ENCODE results near the gene WIPI1.
"Not testable (repeated sequence)": the region's sequence is repeated elsewhere in the genome, so short reads cannot be mapped to it uniquely, and the experiment has no call there.

WIPI1 gene

GRCh38 chr17:68457168-68457538 lies at the start of gene WIPI1:
Gene WIPI1, minus strand, starts transcription at chr17:68457496. Its CDS starts 75 bp downstream, at chr17:68457421.
- no peak for DNase-seq (ENCODE audit: extremely low read depth in 1 of 2, low read depth in 1 of 2)

GRCh38 chr17:68505951-68506350 lies 48.7 kb upstream of the WIPI1 start:
- DNase-seq (ENCODE audit: extremely low read depth in 1 of 2, low read depth in 1 of 2), result no peak

- no peak for DNase-seq (ENCODE audit: extremely low read depth in 1 of 2, low read depth in 1 of 2)
These were observed 43.8 kb upstream of the WIPI1 start for GRCh38 chr17:68501074-68501473.

GRCh38 chr17:68499587-68499986 lies 42.3 kb upstream of the WIPI1 start:
- no peak for DNase-seq (ENCODE audit: extremely low read depth in 1 of 2, low read depth in 1 of 2)

GRCh38 chr17:68498479-68499326 lies 41.4 kb upstream of the WIPI1 start:
- DNase-seq (ENCODE audit: extremely low read depth in 1 of 2, low read depth in 1 of 2), result no peak

GRCh38 chr17:68497885-68498319 lies 40.6 kb upstream of the WIPI1 start:
- no peak for DNase-seq (ENCODE audit: extremely low read depth in 1 of 2, low read depth in 1 of 2)

- DNase-seq (ENCODE audit: extremely low read depth in 1 of 2, low read depth in 1 of 2), result no peak
These were observed 37.8 kb upstream of the WIPI1 start for GRCh38 chr17:68495081-68495480.

- not testable (repeated sequence) for DNase-seq (ENCODE audit: extremely low read depth in 1 of 2, low read depth in 1 of 2)
These were observed 35.2 kb upstream of the WIPI1 start for GRCh38 chr17:68492394-68493054.

GRCh38 chr17:68491381-68492231 lies 34.3 kb upstream of the WIPI1 start:
- DNase-seq (ENCODE audit: extremely low read depth in 1 of 2, low read depth in 1 of 2), result no peak

- DNase-seq (ENCODE audit: extremely low read depth in 1 of 2, low read depth in 1 of 2), result no peak
These were observed 32.6 kb upstream of the WIPI1 start for GRCh38 chr17:68489919-68490318.

GRCh38 chr17:68484458-68484857 lies 27.2 kb upstream of the WIPI1 start:
- DNase-seq (ENCODE audit: extremely low read depth in 1 of 2, low read depth in 1 of 2), result no peak

- no peak for DNase-seq (ENCODE audit: extremely low read depth in 1 of 2, low read depth in 1 of 2)
These were observed 25.3 kb upstream of the WIPI1 start for GRCh38 chr17:68482576-68483041.

- DNase-seq (ENCODE audit: extremely low read depth in 1 of 2, low read depth in 1 of 2), result no peak
These were observed 23.6 kb upstream of the WIPI1 start for GRCh38 chr17:68480885-68481284.

- no peak for DNase-seq (ENCODE audit: extremely low read depth in 1 of 2, low read depth in 1 of 2)
These were observed 13.7 kb upstream of the WIPI1 start for GRCh38 chr17:68470961-68471360.

- DNase-seq (ENCODE audit: extremely low read depth in 1 of 2, low read depth in 1 of 2), result no peak
These were observed 11.5 kb upstream of the WIPI1 start for GRCh38 chr17:68468788-68469187.

GRCh38 chr17:68468334-68468733 lies 11.0 kb upstream of the WIPI1 start:
- DNase-seq (ENCODE audit: extremely low read depth in 1 of 2, low read depth in 1 of 2), result no peak

- no peak for DNase-seq (ENCODE audit: extremely low read depth in 1 of 2, low read depth in 1 of 2)
These were observed 6.1 kb upstream of the WIPI1 start for GRCh38 chr17:68463211-68464019.

GRCh38 chr17:68462381-68463210 lies 5.3 kb upstream of the WIPI1 start:
- peak; percentile 28 to 29 for DNase-seq (ENCODE audit: extremely low read depth in 1 of 2, low read depth in 1 of 2)

GRCh38 chr17:68461589-68461988 lies 4.3 kb upstream of the WIPI1 start:
- no peak for DNase-seq (ENCODE audit: extremely low read depth in 1 of 2, low read depth in 1 of 2)
